ENCODE results near the gene GDPD4. TPM values are rescaled to one million over a fixed set of nuclear protein-coding genes. Genes with fewer than 3 reads are reported as not detected.
"Not testable (repeated sequence)": the region's sequence is repeated elsewhere in the genome, so short reads cannot be mapped to it uniquely, and the experiment has no call there.

Gene GDPD4
- total RNA-seq, 5 donors from 2014 or later (not counting 1 experiment from before 2014, with no cell fraction given): not detected

- Histone ChIP-seq H3K27ac (ENCODE audit: low read length) (no peak overlapping the region), H3K4me1 (ENCODE audit: control insufficient read depth in 1 of 2, extremely low read depth in 1 of 2, insufficient read depth in 2 of 2, low read length in 2 of 2) (no peaks in the 10 kb centered on the region), H3K4me3 (ENCODE audit: control insufficient read depth in 1 of 2, extremely low read depth in 1 of 2, low read length in 1 of 2) (no peak overlapping the region), H3K9me3 (no peaks in the 10 kb centered on the region), H3K27me3 (replicated peaks in 1 of 2; ENCODE audit: control insufficient read depth in 2 of 2, extremely low read depth in 1 of 2, insufficient read depth in 2 of 2, low read length in 1 of 2) (no peaks in the 10 kb centered on the region), H3K36me3 (ENCODE audit: control insufficient read depth in 2 of 2, extremely low read depth in 1 of 2, insufficient read depth in 1 of 2, low read length in 1 of 2) (no peaks in the 10 kb centered on the region)
- no peak overlapping the region for H3K27ac Mint-ChIP-seq
- WGBS (ENCODE audit: insufficient coverage): 68% methylated on average over 3 of the region's 3 CpGs
- DNase-seq (no peak), ATAC-seq (replicated peaks in 1 of 4) (no peak)
- no peaks in the 10 kb centered on the region for H3K9me3 Mint-ChIP-seq
- no peaks in the 10 kb centered on the region for H3K4me1 Mint-ChIP-seq
- no peaks in the 10 kb centered on the region for H3K36me3 Mint-ChIP-seq
- POLR2A ChIA-PET: no interaction called here
- no peak overlapping the region for H3K4me3 Mint-ChIP-seq
- H3K27me3 Mint-ChIP-seq: peaks cover 0 to 3% of the 10 kb centered on the region in 2 donors
- CTCF ChIA-PET: no interaction called here
Observed at GRCh38 chr11:77302752-77303151, 1.3 kb upstream of the GDPD4 start.

- WGBS (ENCODE audit: insufficient coverage): no CpG with 5 or more reads among the region's 5 CpGs
- ChIA-PET CTCF (no interaction called here), POLR2A (no interaction called here)
- no peaks in the 10 kb centered on the region for H3K4me1 ChIP-seq (ENCODE audit: control insufficient read depth in 1 of 2, extremely low read depth in 1 of 2, insufficient read depth in 2 of 2, low read length in 2 of 2)
- Mint-ChIP-seq H3K4me1 (no peaks in the 10 kb centered on the region), H3K27me3 (peaks cover 0 to 2% of the 10 kb centered on the region in 2 donors), H3K4me3 (no peak overlapping the region), H3K27ac (no peak overlapping the region), H3K36me3 (no peaks in the 10 kb centered on the region), H3K9me3 (no peaks in the 10 kb centered on the region)
- no peaks in the 10 kb centered on the region for H3K36me3 ChIP-seq (ENCODE audit: control insufficient read depth in 2 of 2, extremely low read depth in 1 of 2, insufficient read depth in 1 of 2, low read length in 1 of 2)
- ATAC-seq (replicated peaks in 1 of 4) (no peak), DNase-seq (no peak)
- no peak overlapping the region for H3K27ac ChIP-seq (ENCODE audit: low read length)
- H3K27me3 ChIP-seq (replicated peaks in 1 of 2; ENCODE audit: control insufficient read depth in 2 of 2, extremely low read depth in 1 of 2, insufficient read depth in 2 of 2, low read length in 1 of 2): peaks cover 0 to 7% of the 10 kb centered on the region in 2 experiments
- H3K4me3 ChIP-seq (ENCODE audit: control insufficient read depth in 1 of 2, extremely low read depth in 1 of 2, low read length in 1 of 2): no peak overlapping the region
- H3K9me3 ChIP-seq: no peaks in the 10 kb centered on the region
Observed at GRCh38 chr11:77300695-77301094, 791 bp downstream of the GDPD4 start.

- H3K36me3 Mint-ChIP-seq; H3K4me3 Mint-ChIP-seq; H3K36me3 ChIP-seq (ENCODE audit: control insufficient read depth in 2 of 2, extremely low read depth in 1 of 2, insufficient read depth in 1 of 2, low read length in 1 of 2); H3K9me3 Mint-ChIP-seq; H3K4me1 ChIP-seq (ENCODE audit: control insufficient read depth in 1 of 2, extremely low read depth in 1 of 2, insufficient read depth in 2 of 2, low read length in 2 of 2); H3K27ac ChIP-seq (ENCODE audit: low read length); H3K27me3 Mint-ChIP-seq; H3K27ac Mint-ChIP-seq; H3K9me3 ChIP-seq; H3K27me3 ChIP-seq (replicated peaks in 1 of 2; ENCODE audit: control insufficient read depth in 2 of 2, extremely low read depth in 1 of 2, insufficient read depth in 2 of 2, low read length in 1 of 2); DNase-seq; POLR2A ChIA-PET; H3K4me3 ChIP-seq (ENCODE audit: control insufficient read depth in 1 of 2, extremely low read depth in 1 of 2, low read length in 1 of 2); H3K4me1 Mint-ChIP-seq; ATAC-seq (replicated peaks in 1 of 4); CTCF ChIA-PET: not testable (repeated sequence)
- 63% methylated on average over 2 of the region's 6 CpGs for WGBS (ENCODE audit: insufficient coverage)
Observed at GRCh38 chr11:77300028-77300427, 1.5 kb downstream of the GDPD4 start.

GRCh38 chr11:77299528-77299993 lies 1.9 kb downstream of the GDPD4 start:
- no peak for DNase-seq
- H3K4me1 ChIP-seq (ENCODE audit: control insufficient read depth in 1 of 2, extremely low read depth in 1 of 2, insufficient read depth in 2 of 2, low read length in 2 of 2): no peaks in the 10 kb centered on the region
- no peaks in the 10 kb centered on the region for H3K9me3 Mint-ChIP-seq
- no peaks in the 10 kb centered on the region for H3K4me1 Mint-ChIP-seq
- POLR2A ChIA-PET: no interaction called here
- no peak overlapping the region for H3K4me3 Mint-ChIP-seq
- peaks cover 0 to 2% of the 10 kb centered on the region in 2 donors for H3K27me3 Mint-ChIP-seq
- 100% methylated on average over 1 of the region's 2 CpGs for WGBS (ENCODE audit: insufficient coverage)
- peaks cover 0 to 7% of the 10 kb centered on the region in 2 experiments for H3K27me3 ChIP-seq (replicated peaks in 1 of 2; ENCODE audit: control insufficient read depth in 2 of 2, extremely low read depth in 1 of 2, insufficient read depth in 2 of 2, low read length in 1 of 2)
- no peaks in the 10 kb centered on the region for H3K9me3 ChIP-seq
- CTCF ChIA-PET: no interaction called here
- H3K36me3 Mint-ChIP-seq: no peaks in the 10 kb centered on the region
- H3K27ac ChIP-seq (ENCODE audit: low read length): no peak overlapping the region
- no peaks in the 10 kb centered on the region for H3K36me3 ChIP-seq (ENCODE audit: control insufficient read depth in 2 of 2, extremely low read depth in 1 of 2, insufficient read depth in 1 of 2, low read length in 1 of 2)
- no peak for ATAC-seq (replicated peaks in 1 of 4)
- H3K4me3 ChIP-seq (ENCODE audit: control insufficient read depth in 1 of 2, extremely low read depth in 1 of 2, low read length in 1 of 2): no peak overlapping the region
- H3K27ac Mint-ChIP-seq: no peak overlapping the region

- Histone ChIP-seq H3K9me3 (no peaks in the 10 kb centered on the region), H3K4me3 (ENCODE audit: control insufficient read depth in 1 of 2, extremely low read depth in 1 of 2, low read length in 1 of 2) (no peak overlapping the region), H3K27me3 (replicated peaks in 1 of 2; ENCODE audit: control insufficient read depth in 2 of 2, extremely low read depth in 1 of 2, insufficient read depth in 2 of 2, low read length in 1 of 2) (peaks cover 0 to 10% of the 10 kb centered on the region in 2 experiments), H3K4me1 (ENCODE audit: control insufficient read depth in 1 of 2, extremely low read depth in 1 of 2, insufficient read depth in 2 of 2, low read length in 2 of 2) (no peaks in the 10 kb centered on the region), H3K27ac (ENCODE audit: low read length) (no peak overlapping the region), H3K36me3 (ENCODE audit: control insufficient read depth in 2 of 2, extremely low read depth in 1 of 2, insufficient read depth in 1 of 2, low read length in 1 of 2) (no peaks in the 10 kb centered on the region)
- Mint-ChIP-seq H3K36me3 (no peaks in the 10 kb centered on the region), H3K4me1 (no peaks in the 10 kb centered on the region), H3K4me3 (no peak overlapping the region), H3K9me3 (no peaks in the 10 kb centered on the region), H3K27ac (no peak overlapping the region), H3K27me3 (peaks cover 4 to 8% of the 10 kb centered on the region in 2 donors)
- ChIA-PET POLR2A (no interaction called here), CTCF (no interaction called here)
- WGBS (ENCODE audit: insufficient coverage): no CpG with 5 or more reads among the region's 3 CpGs
- DNase-seq: no peak
- ATAC-seq (replicated peaks in 1 of 4): no peak
Observed at GRCh38 chr11:77294040-77294439, 7.4 kb downstream of the GDPD4 start.

GRCh38 chr11:77289737-77290136 lies 11.7 kb downstream of the GDPD4 start:
- H3K4me1 Mint-ChIP-seq: no peaks in the 10 kb centered on the region
- H3K27ac Mint-ChIP-seq: no peak overlapping the region
- Histone ChIP-seq H3K36me3 (ENCODE audit: control insufficient read depth in 2 of 2, extremely low read depth in 1 of 2, insufficient read depth in 1 of 2, low read length in 1 of 2) (no peaks in the 10 kb centered on the region), H3K4me3 (ENCODE audit: control insufficient read depth in 1 of 2, extremely low read depth in 1 of 2, low read length in 1 of 2) (no peak overlapping the region), H3K27ac (ENCODE audit: low read length) (no peak overlapping the region), H3K27me3 (replicated peaks in 1 of 2; ENCODE audit: control insufficient read depth in 2 of 2, extremely low read depth in 1 of 2, insufficient read depth in 2 of 2, low read length in 1 of 2) (peaks cover 0 to 11% of the 10 kb centered on the region in 2 experiments), H3K9me3 (no peaks in the 10 kb centered on the region), H3K4me1 (ENCODE audit: control insufficient read depth in 1 of 2, extremely low read depth in 1 of 2, insufficient read depth in 2 of 2, low read length in 2 of 2) (no peaks in the 10 kb centered on the region)
- POLR2A ChIA-PET: no interaction called here
- no peaks in the 10 kb centered on the region for H3K9me3 Mint-ChIP-seq
- H3K36me3 Mint-ChIP-seq: no peaks in the 10 kb centered on the region
- CTCF ChIA-PET: no interaction called here
- ATAC-seq (replicated peaks in 1 of 4): no peak
- H3K4me3 Mint-ChIP-seq: no peak overlapping the region
- no peak for DNase-seq
- no CpG with 5 or more reads among the region's 4 CpGs for WGBS (ENCODE audit: insufficient coverage)
- H3K27me3 Mint-ChIP-seq: peaks cover 25 to 31% of the 10 kb centered on the region in 2 donors

- H3K36me3 Mint-ChIP-seq: no peaks in the 10 kb centered on the region
- H3K4me1 Mint-ChIP-seq: no peaks in the 10 kb centered on the region
- H3K27me3 Mint-ChIP-seq: peaks cover 31% of the 10 kb centered on the region in 2 donors
- DNase-seq: no peak
- H3K9me3 ChIP-seq: no peaks in the 10 kb centered on the region
- H3K27me3 ChIP-seq (replicated peaks in 1 of 2; ENCODE audit: control insufficient read depth in 2 of 2, extremely low read depth in 1 of 2, insufficient read depth in 2 of 2, low read length in 1 of 2): peaks cover 0 to 11% of the 10 kb centered on the region in 2 experiments
- POLR2A ChIA-PET: no interaction called here
- ATAC-seq (replicated peaks in 1 of 4): no peak
- H3K9me3 Mint-ChIP-seq: no peaks in the 10 kb centered on the region
- no peak overlapping the region for H3K27ac ChIP-seq (ENCODE audit: low read length)
- no peak overlapping the region for H3K4me3 ChIP-seq (ENCODE audit: control insufficient read depth in 1 of 2, extremely low read depth in 1 of 2, low read length in 1 of 2)
- WGBS (ENCODE audit: insufficient coverage): 85% methylated on average over 1 of the region's 5 CpGs
- no peak overlapping the region for H3K27ac Mint-ChIP-seq
- no peak overlapping the region for H3K4me3 Mint-ChIP-seq
- no peaks in the 10 kb centered on the region for H3K4me1 ChIP-seq (ENCODE audit: control insufficient read depth in 1 of 2, extremely low read depth in 1 of 2, insufficient read depth in 2 of 2, low read length in 2 of 2)
- CTCF ChIA-PET: no interaction called here
- H3K36me3 ChIP-seq (ENCODE audit: control insufficient read depth in 2 of 2, extremely low read depth in 1 of 2, insufficient read depth in 1 of 2, low read length in 1 of 2): no peaks in the 10 kb centered on the region
Observed at GRCh38 chr11:77287615-77288273, 13.7 kb downstream of the GDPD4 start.

All from T-cell (primary cell).